Measurements from ENCODE around the gene TM7SF3.
"Not testable (repeated sequence)": the region's sequence is repeated elsewhere in the genome, so short reads cannot be mapped to it uniquely, and the experiment has no call there.

The TM7SF3 gene

GRCh38 chr12:27026257-27026656, 12.1 kb upstream of the TM7SF3 start:
- no peak overlapping the region for H3K4me3 ChIP-seq (replicated peaks; ENCODE audit: low read depth, low read length)
- TF ChIP-seq, protein P1, sequence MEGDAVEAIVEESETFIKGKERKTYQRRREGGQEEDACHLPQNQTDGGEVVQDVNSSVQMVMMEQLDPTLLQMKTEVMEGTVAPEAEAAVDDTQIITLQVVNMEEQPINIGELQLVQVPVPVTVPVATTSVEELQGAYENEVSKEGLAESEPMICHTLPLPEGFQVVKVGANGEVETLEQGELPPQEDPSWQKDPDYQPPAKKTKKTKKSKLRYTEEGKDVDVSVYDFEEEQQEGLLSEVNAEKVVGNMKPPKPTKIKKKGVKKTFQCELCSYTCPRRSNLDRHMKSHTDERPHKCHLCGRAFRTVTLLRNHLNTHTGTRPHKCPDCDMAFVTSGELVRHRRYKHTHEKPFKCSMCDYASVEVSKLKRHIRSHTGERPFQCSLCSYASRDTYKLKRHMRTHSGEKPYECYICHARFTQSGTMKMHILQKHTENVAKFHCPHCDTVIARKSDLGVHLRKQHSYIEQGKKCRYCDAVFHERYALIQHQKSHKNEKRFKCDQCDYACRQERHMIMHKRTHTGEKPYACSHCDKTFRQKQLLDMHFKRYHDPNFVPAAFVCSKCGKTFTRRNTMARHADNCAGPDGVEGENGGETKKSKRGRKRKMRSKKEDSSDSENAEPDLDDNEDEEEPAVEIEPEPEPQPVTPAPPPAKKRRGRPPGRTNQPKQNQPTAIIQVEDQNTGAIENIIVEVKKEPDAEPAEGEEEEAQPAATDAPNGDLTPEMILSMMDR (IDR thresholded peaks at IDR 0.05; ENCODE audit: low read length, missing control alignments) = no peak
- DNase-seq (ENCODE audit: low read depth) = no peak

- DNase-seq (ENCODE audit: low read depth) = no peak
- TF ChIP-seq, protein P1 (IDR thresholded peaks at IDR 0.05; ENCODE audit: low read length, missing control alignments) = no peak
- no peak overlapping the region for H3K4me3 ChIP-seq (replicated peaks; ENCODE audit: low read depth, low read length)
Observed at GRCh38 chr12:27025116-27025515, 10.9 kb upstream of the TM7SF3 start.

GRCh38 chr12:27024291-27024690, 10.1 kb upstream of the TM7SF3 start:
- H3K4me3 ChIP-seq (replicated peaks; ENCODE audit: low read depth, low read length) = no peak overlapping the region
- TF ChIP-seq, protein P1 (IDR thresholded peaks at IDR 0.05; ENCODE audit: low read length, missing control alignments) = no peak
- DNase-seq (ENCODE audit: low read depth) = peak; percentile 41

GRCh38 chr12:27020761-27021160, 6.6 kb upstream of the TM7SF3 start:
- TF ChIP-seq, protein P1 (IDR thresholded peaks at IDR 0.05; ENCODE audit: low read length, missing control alignments) = no peak

DNA sequence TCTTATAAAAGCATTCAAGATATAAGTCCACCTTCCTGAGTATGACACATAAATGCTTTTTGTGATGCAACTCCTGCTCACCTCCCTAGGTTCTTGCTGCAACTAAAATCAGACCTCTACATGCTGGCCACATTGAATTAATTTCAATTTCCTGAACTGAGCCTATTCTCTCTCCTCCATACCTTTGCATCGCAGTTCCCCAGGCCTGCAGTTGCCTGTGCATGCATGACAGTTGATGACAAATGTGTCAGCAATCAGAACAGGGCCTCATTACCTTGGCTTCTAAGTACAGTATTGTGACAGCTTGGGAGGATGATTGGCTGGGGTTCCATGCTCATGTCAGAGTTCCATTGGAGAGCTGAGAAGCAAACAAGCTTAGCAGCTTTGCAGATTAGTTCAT, 3.9 kb upstream of the TM7SF3 start:
- H3K4me3 ChIP-seq (replicated peaks; ENCODE audit: low read depth, low read length) = no peak overlapping the region
- DNase-seq (ENCODE audit: low read depth) = no peak
- TF ChIP-seq, protein P1 (IDR thresholded peaks at IDR 0.05; ENCODE audit: low read length, missing control alignments) = no peak

More at GRCh38 chr12:27020761-27021160, 6.6 kb upstream of the TM7SF3 start:
- no peak for DNase-seq (ENCODE audit: low read depth)
- no peak overlapping the region for H3K4me3 ChIP-seq (replicated peaks; ENCODE audit: low read depth, low read length)

DNA sequence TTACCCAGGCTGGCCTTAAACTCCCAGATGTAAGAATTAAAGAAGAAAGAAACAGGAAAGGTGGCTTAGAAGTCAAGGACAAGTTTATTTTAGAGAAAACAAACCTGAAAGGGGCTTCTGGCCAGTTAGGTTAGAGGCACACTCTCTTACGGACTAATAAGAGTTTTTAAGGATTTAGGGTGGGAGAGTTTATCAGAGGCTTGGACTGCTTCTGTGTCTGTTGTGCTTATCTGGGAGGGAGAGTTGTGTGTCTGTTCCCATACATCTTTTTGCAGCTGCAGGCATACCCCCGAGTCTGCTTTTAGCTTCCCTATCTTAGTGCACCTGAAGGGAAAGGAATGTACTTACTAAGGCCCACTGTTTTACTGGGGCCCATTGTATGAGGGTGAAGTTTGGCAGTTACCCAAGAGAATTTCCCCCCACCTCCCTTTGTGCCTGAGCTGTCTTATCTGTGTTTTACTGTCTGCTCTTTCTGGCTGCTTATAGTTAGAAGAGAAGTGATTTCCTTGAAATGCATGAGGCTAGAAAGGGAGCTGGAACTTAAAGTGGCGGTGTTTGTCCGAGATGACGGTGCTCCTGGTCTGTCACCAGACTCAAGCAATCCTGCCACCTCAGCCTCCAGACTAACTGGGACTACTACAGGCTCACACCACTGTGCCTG, 3.1 kb upstream of the TM7SF3 start:
- not testable (repeated sequence) for DNase-seq (ENCODE audit: low read depth); H3K4me3 ChIP-seq (replicated peaks; ENCODE audit: low read depth, low read length)

DNA sequence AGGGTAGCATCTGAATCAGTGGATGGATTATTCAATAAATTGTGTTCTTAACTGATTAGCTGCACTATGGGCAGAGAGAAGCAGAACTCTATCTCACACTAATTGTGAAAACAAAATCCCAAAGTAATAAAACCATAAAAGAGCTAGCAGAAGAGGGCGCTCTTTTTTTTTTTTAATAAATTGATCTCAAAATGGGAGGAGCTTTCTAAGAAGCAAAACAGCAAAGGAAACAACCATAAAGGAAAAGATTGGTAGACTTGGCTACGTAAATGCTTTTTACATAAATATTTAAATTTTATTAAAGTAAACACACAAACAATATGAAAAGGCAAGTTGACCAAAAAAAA, 1.5 kb upstream of the TM7SF3 start:
- TF ChIP-seq, protein P1 (IDR thresholded peaks at IDR 0.05; ENCODE audit: low read length, missing control alignments) = peak; percentile 47
- H3K4me3 ChIP-seq (replicated peaks; ENCODE audit: low read depth, low read length) = no peak overlapping the region
- peak; percentile 69 for DNase-seq (ENCODE audit: low read depth)

Measured in fibroblast of pulmonary artery (primary cell).